Raji (cell line): ENCODE data around the gene SSC5D.
A peak's percentile ranks its signal among the peaks of the same experiment; 100 is the strongest.

Experiments used
- POLR2A ChIP-seq: IDR thresholded peaks from 2 replicates; pipeline ENCODE4 v1.6.1; 2011; ENCODE audit warnings: low read depth, low read length, control low read depth; ENCODE audit not compliant: insufficient read depth

Gene SSC5D

GRCh38 chr19:55498246-55498840 is 10.1 kb downstream of the SSC5D start:
- no peak for TF ChIP-seq POLR2A

GRCh38 chr19:55500368-55500952 is 12.2 kb downstream of the SSC5D start:
- no peak for TF ChIP-seq POLR2A

- no peak for TF ChIP-seq POLR2A
Observed at GRCh38 chr19:55502197-55502952, 14.1 kb downstream of the SSC5D start.

- TF ChIP-seq POLR2A: no peak
Observed at GRCh38 chr19:55503157-55503501, 14.9 kb downstream of the SSC5D start.

- TF ChIP-seq POLR2A: peak; percentile 40; the same call in 1 of the 2 replicates
Observed at GRCh38 chr19:55503502-55504251, 15.4 kb downstream of the SSC5D start.

GRCh38 chr19:55504252-55504603 is 16.0 kb downstream of the SSC5D start:
- TF ChIP-seq POLR2A: no peak

- TF ChIP-seq POLR2A: no peak
Observed at GRCh38 chr19:55504981-55505380, 16.7 kb downstream of the SSC5D start.

- no peak for TF ChIP-seq POLR2A
Observed at GRCh38 chr19:55508120-55508519, 19.9 kb downstream of the SSC5D start.

GRCh38 chr19:55516878-55517620 is 28.8 kb downstream of the SSC5D start:
- TF ChIP-seq POLR2A: peak; percentile 49

GRCh38 chr19:55519451-55520311 is 31.4 kb downstream of the SSC5D start:
- no peak for TF ChIP-seq POLR2A

- TF ChIP-seq POLR2A: no peak
Observed at GRCh38 chr19:55520691-55521292, 32.6 kb downstream of the SSC5D start.

- no peak for TF ChIP-seq POLR2A
Observed at GRCh38 chr19:55525289-55526101, 37.3 kb downstream of the SSC5D start.
